ENCODE results near the gene CHRNA4. TPM values are rescaled to one million over a fixed set of nuclear protein-coding genes. Genes with fewer than 3 reads are reported as not detected.

Gene CHRNA4
- total and polyA plus RNA-seq, 2 donors from 2014 or later: 0.44 to 0.67 TPM

DNA sequence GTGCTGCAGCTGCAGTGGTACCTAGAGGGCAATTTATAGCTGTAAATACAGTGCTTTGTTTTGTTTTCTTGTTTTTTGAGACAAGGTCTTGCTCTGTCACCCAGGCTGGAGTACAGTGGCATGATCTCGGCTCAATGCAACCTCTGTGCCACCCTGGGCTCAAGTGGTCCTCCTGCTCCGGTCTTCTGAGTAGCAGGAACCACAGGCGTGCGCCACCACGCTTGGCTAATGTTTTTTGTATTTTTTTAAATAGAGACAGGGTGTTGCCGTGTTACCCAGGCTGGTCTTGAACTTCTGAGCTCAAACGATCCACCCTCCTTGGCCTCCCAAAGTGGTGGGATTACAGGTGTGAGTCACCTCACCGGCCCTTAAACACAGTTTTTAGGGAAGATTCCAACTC lies 26.8 kb downstream of the CHRNA4 start:
- DNase-seq: no peak
- no peak for TF ChIP-seq CTCF (IDR thresholded peaks at IDR 0.05; ENCODE audit: borderline replicate concordance, extremely low read depth, insufficient read depth)
- intact Hi-C loops (cut with DNase I): no loop called here
- H3K27ac ChIP-seq (ENCODE audit: low read depth in 2 of 2, low read length in 2 of 2): no peak overlapping the region
- no peaks in the 10 kb centered on the region for H3K36me3 ChIP-seq (ENCODE audit: control insufficient read depth in 2 of 3, insufficient read depth in 3 of 3, low read length in 3 of 3)
- H3K4me1 ChIP-seq (ENCODE audit: control insufficient read depth in 2 of 3, insufficient read depth in 2 of 3, low read depth in 1 of 3, low read length in 3 of 3): peaks cover 0 to 5% (median 0%) of the 10 kb centered on the region in 3 donors
- peaks cover 0 to 3% (median 2%) of the 10 kb centered on the region in 3 donors for H3K9me3 ChIP-seq (ENCODE audit: control insufficient read depth in 2 of 3, insufficient read depth in 1 of 3, low read length in 3 of 3)
- no peak overlapping the region for H3K4me3 ChIP-seq (ENCODE audit: low read length in 3 of 3)
- H3K9ac ChIP-seq (ENCODE audit: low read length in 3 of 3): no peak overlapping the region
- no peaks in the 10 kb centered on the region for H3K27me3 ChIP-seq (ENCODE audit: control insufficient read depth, insufficient read depth, low read length)
- no peak for FAIRE-seq

DNA sequence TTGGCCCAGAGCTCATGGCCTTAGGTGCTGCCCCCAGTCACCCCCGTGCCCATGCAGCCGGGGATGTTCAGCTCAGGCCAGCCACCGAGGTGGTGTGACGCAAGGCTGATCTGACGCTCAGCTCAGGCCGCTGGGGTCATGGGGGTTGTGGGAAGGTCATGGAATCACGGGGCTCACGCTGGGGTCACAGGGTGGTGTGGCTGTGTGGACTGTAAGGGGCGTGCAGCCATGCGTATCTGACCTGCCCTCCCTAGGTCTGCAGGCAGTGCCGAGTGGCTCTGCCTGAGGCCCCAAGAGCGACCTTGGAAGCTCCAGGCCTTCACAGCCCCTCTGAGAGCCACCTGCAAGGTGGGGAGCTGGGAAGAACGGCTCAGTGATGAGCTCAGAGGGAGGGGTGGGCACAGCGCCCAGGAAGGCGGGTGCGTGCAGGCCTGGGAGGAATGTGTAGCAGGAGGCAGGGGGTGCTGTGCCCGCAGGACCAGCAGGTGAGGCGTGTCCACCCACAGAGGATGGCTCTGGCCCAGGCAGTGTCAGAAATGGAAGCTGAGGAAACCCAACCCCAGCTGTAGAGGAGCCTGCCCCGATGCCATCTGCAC lies 27.8 kb downstream of the CHRNA4 start:
- Histone ChIP-seq H3K27ac (ENCODE audit: low read depth in 2 of 2, low read length in 2 of 2) (no peak overlapping the region), H3K9me3 (ENCODE audit: control insufficient read depth in 2 of 3, insufficient read depth in 1 of 3, low read length in 3 of 3) (peaks cover 0 to 3% (median 2%) of the 10 kb centered on the region in 3 donors), H3K36me3 (ENCODE audit: control insufficient read depth in 2 of 3, insufficient read depth in 3 of 3, low read length in 3 of 3) (no peaks in the 10 kb centered on the region), H3K9ac (ENCODE audit: low read length in 3 of 3) (no peak overlapping the region), H3K4me1 (ENCODE audit: control insufficient read depth in 2 of 3, insufficient read depth in 2 of 3, low read depth in 1 of 3, low read length in 3 of 3) (peaks cover 0 to 5% (median 0%) of the 10 kb centered on the region in 3 donors), H3K27me3 (ENCODE audit: control insufficient read depth, insufficient read depth, low read length) (no peaks in the 10 kb centered on the region), H3K4me3 (ENCODE audit: low read length in 3 of 3) (no peak overlapping the region)
- TF ChIP-seq CTCF (IDR thresholded peaks at IDR 0.05; ENCODE audit: borderline replicate concordance, extremely low read depth, insufficient read depth): no peak
- DNase-seq: peak in 1 of 5 donors; percentile 62
- intact Hi-C loops (cut with DNase I): no loop called here
- FAIRE-seq: no peak

DNA sequence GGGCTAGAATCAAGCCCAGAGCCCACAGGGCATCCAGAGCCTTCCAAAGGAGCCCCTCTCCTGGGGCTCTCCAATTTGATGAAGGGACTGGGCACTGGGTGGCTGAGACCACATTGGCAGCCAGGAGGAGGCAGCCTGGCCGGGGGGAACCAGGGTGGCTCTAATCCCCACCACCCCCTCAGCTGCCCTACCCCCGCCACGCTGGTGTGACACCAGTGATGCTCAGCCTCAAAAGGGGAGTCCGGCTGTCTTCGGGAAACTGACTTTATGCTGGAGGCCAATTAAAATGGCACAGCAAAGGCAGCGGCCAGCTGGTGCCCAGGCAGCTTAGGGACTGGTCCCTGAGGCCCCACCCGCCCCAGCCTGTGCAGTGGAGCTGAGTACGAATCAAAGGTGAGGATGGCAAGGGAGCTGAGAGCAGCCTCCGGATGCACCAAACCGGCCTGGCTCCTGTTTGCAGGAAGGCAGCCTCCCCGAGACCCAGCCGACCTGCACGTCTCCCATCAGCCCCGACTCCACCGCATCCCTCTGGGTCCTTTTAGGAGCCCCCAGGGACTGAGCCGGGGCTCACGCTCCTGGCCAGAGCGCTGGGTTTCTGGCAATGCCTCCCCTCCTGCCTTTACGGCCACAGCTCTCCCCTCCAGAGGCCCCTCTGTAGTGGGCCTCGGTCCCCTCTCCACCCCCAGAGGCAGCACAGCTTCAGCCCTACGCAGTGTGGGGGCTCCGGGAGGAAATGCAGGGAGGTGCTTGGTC lies 28.5 kb downstream of the CHRNA4 start:
- no peak for TF ChIP-seq CTCF (IDR thresholded peaks at IDR 0.05; ENCODE audit: borderline replicate concordance, extremely low read depth, insufficient read depth)
- Histone ChIP-seq H3K9ac (ENCODE audit: low read length in 3 of 3) (no peak overlapping the region), H3K4me3 (ENCODE audit: low read length in 3 of 3) (no peak overlapping the region), H3K36me3 (ENCODE audit: control insufficient read depth in 2 of 3, insufficient read depth in 3 of 3, low read length in 3 of 3) (no peaks in the 10 kb centered on the region), H3K9me3 (ENCODE audit: control insufficient read depth in 2 of 3, insufficient read depth in 1 of 3, low read length in 3 of 3) (peaks cover 0 to 3% (median 2%) of the 10 kb centered on the region in 3 donors), H3K4me1 (ENCODE audit: control insufficient read depth in 2 of 3, insufficient read depth in 2 of 3, low read depth in 1 of 3, low read length in 3 of 3) (peaks cover 0 to 5% (median 0%) of the 10 kb centered on the region in 3 donors), H3K27me3 (ENCODE audit: control insufficient read depth, insufficient read depth, low read length) (no peaks in the 10 kb centered on the region), H3K27ac (ENCODE audit: low read depth in 2 of 2, low read length in 2 of 2) (no peak overlapping the region)
- intact Hi-C loops (cut with DNase I): no loop called here
- FAIRE-seq: no peak
- peak in 1 of 5 donors; percentile 60 for DNase-seq

All from kidney (tissue), 14 donors.